Measurements from ENCODE around the gene ORC3. TPM values are rescaled to one million over a fixed set of nuclear protein-coding genes. Genes with fewer than 3 reads are reported as not detected.
A peak's percentile ranks its signal among the peaks of the same experiment; 100 is the strongest.

The ORC3 gene
- total and polyA plus RNA-seq, 10 of the 15 experiments (the other 5 are each of a cell fraction or from before 2014, with no cell fraction given): 27.2 to 76.3 (median 54.6) TPM

DNA sequence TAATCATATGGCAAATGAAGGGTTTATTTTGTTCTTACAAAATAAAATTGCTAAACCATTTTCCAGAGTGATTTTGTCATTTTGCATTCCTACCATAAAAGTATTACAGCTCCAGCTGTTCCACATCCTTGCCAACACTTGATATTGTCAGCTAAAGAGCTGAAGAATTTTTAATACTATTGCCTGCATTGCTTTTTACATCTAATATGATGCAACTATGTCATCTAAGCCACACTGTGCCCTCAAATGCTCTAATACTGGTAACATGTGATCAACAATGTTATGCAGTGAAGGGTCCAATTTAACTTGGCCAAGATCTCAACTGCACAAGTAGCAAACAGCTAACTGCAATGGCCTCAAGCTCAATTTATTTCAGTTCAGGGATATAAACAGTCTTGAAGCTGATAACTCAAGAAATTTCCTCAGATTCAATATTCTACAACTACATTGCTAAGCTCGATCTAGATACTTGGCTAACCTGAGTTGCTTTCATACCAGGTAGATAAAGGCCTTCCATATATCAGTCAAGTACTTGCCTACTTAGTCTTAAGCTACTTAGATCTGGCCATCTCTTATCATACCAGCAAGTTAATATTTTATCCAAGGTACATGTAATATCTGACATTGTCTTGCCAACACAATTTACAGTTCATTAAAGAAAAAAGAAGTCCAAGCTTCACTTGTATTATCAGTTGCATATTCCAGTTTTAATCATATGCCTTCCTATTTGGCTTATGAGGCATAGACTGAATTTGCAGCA lies 95.1 kb downstream of the ORC3 start:
- no TSS peak for BruUV-seq (replicated peaks)
- ChIA-PET CTCF (interaction anchor here (1.0 to 1.7 kb wide), 5 partner anchors 9 to 292 kb away, joined by 3 to 7 read pairs (median 4); no protein-coding TSS in a partner anchor), RAD21 (ENCODE audit: unreplicated experiment) (interaction anchor here (0.5 to 6.1 kb wide), 8 partner anchors 9 to 120 kb away, joined by 3 to 54 read pairs (median 4); partner anchors contain the start of gene AKIRIN2), SMC1A (ENCODE audit: uncharacterized antibody, unreplicated experiment) (interaction anchor here (0.9 to 5.9 kb wide), 22 partner anchors 12 to 126 kb away, joined by 3 to 83 read pairs (median 3); partner anchors contain the start of gene AKIRIN2), POLR2A (interaction anchor here (1.3 to 3.6 kb wide), 3 partner anchors 9 to 38 kb away, joined by 3 to 28 read pairs (median 5); no protein-coding TSS in a partner anchor)
- Histone ChIP-seq H3K27ac (ENCODE audit: control insufficient read depth, insufficient read depth) (no peak overlapping the region), H3K4me3 (no peak overlapping the region), H4K20me1 (ENCODE audit: control insufficient read depth, insufficient read depth) (no peaks in the 10 kb centered on the region), H3K79me2 (ENCODE audit: control insufficient read depth, insufficient read depth, low read length) (peaks cover 94% of the 10 kb centered on the region), H3K4me2 (ENCODE audit: control insufficient read depth, insufficient read depth) (peak overlapping the region; percentile 54), H2AFZ (ENCODE audit: control insufficient read depth, low read depth, low read length) (no peak overlapping the region), H3K27me3 (replicated peaks in 1 of 2; ENCODE audit: control insufficient read depth in 2 of 2, insufficient read depth in 2 of 2, low read length in 1 of 2) (no peaks in the 10 kb centered on the region), H3K4me1 (ENCODE audit: control insufficient read depth, insufficient read depth, low read length) (peaks cover 28% of the 10 kb centered on the region), H3K36me3 (ENCODE audit: control insufficient read depth in 2 of 2, insufficient read depth in 2 of 2, low read length in 1 of 2) (peaks cover 5 to 26% of the 10 kb centered on the region in 2 experiments), H3K9ac (ENCODE audit: control insufficient read depth, insufficient read depth, low read length) (no peak overlapping the region), H3K9me3 (replicated peaks; ENCODE audit: control insufficient read depth, insufficient read depth, low read length) (peaks cover 3% of the 10 kb centered on the region; the same call in 2 of the 3 replicates)
- ATAC-seq: peak; percentile 6; the same call in 1 of the 3 replicates
- WGBS (ENCODE audit: insufficient coverage, insufficient replicate concordance, low lambda C conversion rate, missing lambda C conversion rate): 96% methylated on average over 1 of the region's 1 CpG
- TF ChIP-seq GATAD2B (conservative IDR thresholded peaks at IDR 0.05; ENCODE audit: low read depth) (no peak), SMARCA5 (IDR thresholded peaks at IDR 0.05) (no peak), IKZF2 (IDR thresholded peaks at IDR 0.05) (no peak), FOS (IDR thresholded peaks at IDR 0.05; ENCODE audit: borderline replicate concordance, extremely low read depth, insufficient read length) (no peak), JUND (IDR thresholded peaks at IDR 0.05; ENCODE audit: low read depth, low read length) (no peak), RB1 (IDR thresholded peaks at IDR 0.05; ENCODE audit: borderline replicate concordance) (no peak), BRCA1 (IDR thresholded peaks at IDR 0.05; ENCODE audit: low read depth, low read length) (no peak), NBN (IDR thresholded peaks at IDR 0.05) (no peak), POLR2AphosphoS5 (IDR thresholded peaks at IDR 0.05; ENCODE audit: low read length) (no peak), EZH2 (IDR thresholded peaks at IDR 0.05; ENCODE audit: borderline replicate concordance, control insufficient read depth, low read depth, low read length) (no peak), CEBPB (IDR thresholded peaks at IDR 0.05; ENCODE audit: borderline replicate concordance in 1 of 2, low read depth in 2 of 2, low read length in 2 of 2) (no peak), ZNF207 (IDR thresholded peaks at IDR 0.05; ENCODE audit: borderline replicate concordance) (no peak), ASH2L (IDR thresholded peaks at IDR 0.05; ENCODE audit: borderline replicate concordance, low read depth) (no peak), POU2F2 (IDR thresholded peaks at IDR 0.05; ENCODE audit: borderline replicate concordance, low read depth, low read length) (no peak)
- TF ChIP-seq, protein P1, sequence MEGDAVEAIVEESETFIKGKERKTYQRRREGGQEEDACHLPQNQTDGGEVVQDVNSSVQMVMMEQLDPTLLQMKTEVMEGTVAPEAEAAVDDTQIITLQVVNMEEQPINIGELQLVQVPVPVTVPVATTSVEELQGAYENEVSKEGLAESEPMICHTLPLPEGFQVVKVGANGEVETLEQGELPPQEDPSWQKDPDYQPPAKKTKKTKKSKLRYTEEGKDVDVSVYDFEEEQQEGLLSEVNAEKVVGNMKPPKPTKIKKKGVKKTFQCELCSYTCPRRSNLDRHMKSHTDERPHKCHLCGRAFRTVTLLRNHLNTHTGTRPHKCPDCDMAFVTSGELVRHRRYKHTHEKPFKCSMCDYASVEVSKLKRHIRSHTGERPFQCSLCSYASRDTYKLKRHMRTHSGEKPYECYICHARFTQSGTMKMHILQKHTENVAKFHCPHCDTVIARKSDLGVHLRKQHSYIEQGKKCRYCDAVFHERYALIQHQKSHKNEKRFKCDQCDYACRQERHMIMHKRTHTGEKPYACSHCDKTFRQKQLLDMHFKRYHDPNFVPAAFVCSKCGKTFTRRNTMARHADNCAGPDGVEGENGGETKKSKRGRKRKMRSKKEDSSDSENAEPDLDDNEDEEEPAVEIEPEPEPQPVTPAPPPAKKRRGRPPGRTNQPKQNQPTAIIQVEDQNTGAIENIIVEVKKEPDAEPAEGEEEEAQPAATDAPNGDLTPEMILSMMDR (IDR thresholded peaks at IDR 0.05 in 2 of 3, conservative IDR thresholded peaks at IDR 0.05 in 1 of 3; ENCODE audit: control insufficient read depth in 2 of 3, extremely low read depth in 1 of 3, insufficient read depth in 1 of 3, low read depth in 3 of 3, low read length in 3 of 3): no peak
- TF ChIP-seq, protein P2, sequence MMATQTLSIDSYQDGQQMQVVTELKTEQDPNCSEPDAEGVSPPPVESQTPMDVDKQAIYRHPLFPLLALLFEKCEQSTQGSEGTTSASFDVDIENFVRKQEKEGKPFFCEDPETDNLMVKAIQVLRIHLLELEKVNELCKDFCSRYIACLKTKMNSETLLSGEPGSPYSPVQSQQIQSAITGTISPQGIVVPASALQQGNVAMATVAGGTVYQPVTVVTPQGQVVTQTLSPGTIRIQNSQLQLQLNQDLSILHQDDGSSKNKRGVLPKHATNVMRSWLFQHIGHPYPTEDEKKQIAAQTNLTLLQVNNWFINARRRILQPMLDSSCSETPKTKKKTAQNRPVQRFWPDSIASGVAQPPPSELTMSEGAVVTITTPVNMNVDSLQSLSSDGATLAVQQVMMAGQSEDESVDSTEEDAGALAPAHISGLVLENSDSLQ (IDR thresholded peaks at IDR 0.05): no peak
- TF ChIP-seq, protein P3, sequence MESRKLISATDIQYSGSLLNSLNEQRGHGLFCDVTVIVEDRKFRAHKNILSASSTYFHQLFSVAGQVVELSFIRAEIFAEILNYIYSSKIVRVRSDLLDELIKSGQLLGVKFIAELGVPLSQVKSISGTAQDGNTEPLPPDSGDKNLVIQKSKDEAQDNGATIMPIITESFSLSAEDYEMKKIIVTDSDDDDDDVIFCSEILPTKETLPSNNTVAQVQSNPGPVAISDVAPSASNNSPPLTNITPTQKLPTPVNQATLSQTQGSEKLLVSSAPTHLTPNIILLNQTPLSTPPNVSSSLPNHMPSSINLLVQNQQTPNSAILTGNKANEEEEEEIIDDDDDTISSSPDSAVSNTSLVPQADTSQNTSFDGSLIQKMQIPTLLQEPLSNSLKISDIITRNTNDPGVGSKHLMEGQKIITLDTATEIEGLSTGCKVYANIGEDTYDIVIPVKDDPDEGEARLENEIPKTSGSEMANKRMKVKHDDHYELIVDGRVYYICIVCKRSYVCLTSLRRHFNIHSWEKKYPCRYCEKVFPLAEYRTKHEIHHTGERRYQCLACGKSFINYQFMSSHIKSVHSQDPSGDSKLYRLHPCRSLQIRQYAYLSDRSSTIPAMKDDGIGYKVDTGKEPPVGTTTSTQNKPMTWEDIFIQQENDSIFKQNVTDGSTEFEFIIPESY (IDR thresholded peaks at IDR 0.05): no peak
- no peak for DNase-seq (ENCODE audit: low read depth, low spot score)
- in situ Hi-C loops (cut with MboI): no loop called here
- FAIRE-seq: no peak
- intact Hi-C loops (cut with micrococcal nuclease; ENCODE audit: unreplicated experiment): no loop called here
